Upper lobe of left lung (tissue), 6 donors: ENCODE data around the gene ATG7. TPM values are rescaled to one million over a fixed set of nuclear protein-coding genes. Genes with fewer than 3 reads are reported as not detected.
A peak's percentile ranks its signal among the peaks of the same experiment; 100 is the strongest.

Experiments used
- ATAC-seq, 2 donors: fragments of 200-7000 bp; cut with Tn5 transposase; one replicate each; pipeline ENCODE4 v1.9.1; 2022; ENCODE audit warnings: mild to moderate bottlenecking in 2 of 2, moderate library complexity in 2 of 2; ENCODE audit not compliant: low FRiP score in 2 of 2
- DNase-seq, 2 donors: peaks; one replicate each; pipeline ENCODE4 v3.0.0-alpha.2; 2019 to 2020
- H3K27ac ChIP-seq, 4 donors: fragments of 200-600 bp; sonication (generic); one replicate each; pipeline ENCODE4 v1.5.1; 2016 to 2019
- H3K27me3 ChIP-seq, 4 donors: fragments of 200-600 bp; sonication (generic); one replicate each; pipeline ENCODE4 v1.5.1; 2017 to 2019
- H3K36me3 ChIP-seq, 4 donors: fragments of 200-600 bp; sonication (generic); one replicate each; pipeline ENCODE4 v1.5.1; 2016 to 2019
- H3K4me1 ChIP-seq, 4 donors: fragments of 200-600 bp; sonication (generic); one replicate each; pipeline ENCODE4 v1.5.1; 2018 to 2019
- H3K4me3 ChIP-seq, 4 donors: fragments of 200-600 bp; sonication (generic); one replicate each; pipeline ENCODE4 v1.5.1; 2017 to 2019; ENCODE audit warnings: mild to moderate bottlenecking in 2 of 4, moderate library complexity in 1 of 4
- H3K9me3 ChIP-seq, 4 donors: fragments of 200-600 bp; sonication (generic); one replicate each; pipeline ENCODE4 v1.5.1; 2018 to 2019
- CTCF ChIP-seq, 6 experiments: fragments of 450-650 bp in 4 of 6; fragments of 200-600 bp in 2 of 6; sonication (generic) in 2 of 6; IDR thresholded peaks; one replicate each; pipeline ENCODE4 v1.5.1; 2016 to 2019; ENCODE audit warnings: antibody characterized with exemption in 6 of 6
- EP300 ChIP-seq, 4 donors: sonication (generic); formaldehyde crosslinking; IDR thresholded peaks; one replicate each; pipeline ENCODE4 v1.5.1; 2017; ENCODE audit warnings: antibody characterized with exemption in 4 of 4, control low read depth in 2 of 4
- POLR2A ChIP-seq, 4 donors: fragments of 450-650 bp; IDR thresholded peaks; one replicate each; pipeline ENCODE4 v1.5.1; 2016 to 2017; ENCODE audit warnings: antibody characterized with exemption in 4 of 4, mild to moderate bottlenecking in 2 of 4
- POLR2AphosphoS5 ChIP-seq, 2 donors: sonication (generic); formaldehyde crosslinking; IDR thresholded peaks; one replicate each; pipeline ENCODE4 v1.5.1; 2017; ENCODE audit warnings: antibody characterized with exemption in 2 of 2
- WGBS, 2 donors: methylation state at CpG; one replicate each; pipeline ENCODE4 v1.1.5; 2017 to 2018; 5-methylcytosine and 5-hydroxymethylcytosine counted together
- total RNA-seq, 6 donors: library from RNA; depleted of rRNA in 4 of 6; stranded (reverse); fragments of >200 nt in 4 of 6; gene quantifications; one replicate each; pipeline versions ENCODE4 v1.1.0 to v1.2.1, GENCODE V29; 2016 to 2021
- donor health status: DM: no; HTN: no; CAD: no; lungs with moderate emphysema.
- donor health status: DM: no; HTN: yes; CAD: no; lungs with severe emphysema.

Gene ATG7
- total RNA-seq, 6 donors from 2014 or later = 52.4 to 195 (median 74.1) TPM

GRCh38 chr3:11578169-11578568, 306.0 kb downstream of the ATG7 start:
- no peaks in the 10 kb centered on the region for H3K9me3 ChIP-seq
- H3K36me3 ChIP-seq = peaks cover 0 to 10% (median 0%) of the 10 kb centered on the region in 4 donors
- 85% methylated on average over 8 of the region's 8 CpGs for WGBS, 2 donors
- H3K27me3 ChIP-seq = no peaks in the 10 kb centered on the region
- no peak for DNase-seq
- no peak overlapping the region for H3K27ac ChIP-seq
- H3K4me3 ChIP-seq = no peak overlapping the region
- no peak for ATAC-seq
- peaks cover 23 to 29% (median 25%) of the 10 kb centered on the region in 4 donors for H3K4me1 ChIP-seq
- TF ChIP-seq CTCF (IDR thresholded peaks at IDR 0.05) (no peak), POLR2A (IDR thresholded peaks at IDR 0.05) (no peak), POLR2AphosphoS5 (IDR thresholded peaks at IDR 0.05) (no peak), EP300 (IDR thresholded peaks at IDR 0.05) (no peak)

GRCh38 chr3:11580645-11581044, 308.4 kb downstream of the ATG7 start:
- no peak for DNase-seq
- no peak for TF ChIP-seq EP300 (IDR thresholded peaks at IDR 0.05)
- no peak for TF ChIP-seq CTCF (IDR thresholded peaks at IDR 0.05)
- TF ChIP-seq POLR2A (IDR thresholded peaks at IDR 0.05) = no peak
- no peak for TF ChIP-seq POLR2AphosphoS5 (IDR thresholded peaks at IDR 0.05)
- Histone ChIP-seq H3K9me3 (no peaks in the 10 kb centered on the region), H3K27me3 (no peaks in the 10 kb centered on the region), H3K36me3 (no peaks in the 10 kb centered on the region), H3K4me3 (no peak overlapping the region), H3K4me1 (peaks cover 26 to 34% (median 31%) of the 10 kb centered on the region in 4 donors), H3K27ac (peak overlapping the region in 1 of 4 donors; percentile 45)
- 62 to 68% methylated on average over 2 of the region's 2 CpGs for WGBS, 2 donors
- ATAC-seq = no peak

- WGBS, 2 donors = 38% methylated on average over 16 of the region's 16 CpGs
- Histone ChIP-seq H3K27me3 (no peaks in the 10 kb centered on the region), H3K4me1 (peaks cover 26 to 35% (median 31%) of the 10 kb centered on the region in 4 donors), H3K36me3 (no peaks in the 10 kb centered on the region), H3K4me3 (peak overlapping the region in 3 of 4 donors; percentile 11 to 30 (median 23)), H3K9me3 (no peaks in the 10 kb centered on the region), H3K27ac (peak overlapping the region; percentile 24 to 68 (median 50))
- TF ChIP-seq CTCF (IDR thresholded peaks at IDR 0.05) (no peak), EP300 (IDR thresholded peaks at IDR 0.05) (no peak), POLR2A (IDR thresholded peaks at IDR 0.05) (no peak), POLR2AphosphoS5 (IDR thresholded peaks at IDR 0.05) (no peak)
- peak; percentile 25 to 46 for ATAC-seq
- DNase-seq = no peak
These were observed 309.3 kb downstream of the ATG7 start for GRCh38 chr3:11581237-11582190.

- H3K9me3 ChIP-seq = no peaks in the 10 kb centered on the region
- H3K36me3 ChIP-seq = no peaks in the 10 kb centered on the region
- H3K4me3 ChIP-seq = peak overlapping the region in 3 of 4 donors; percentile 11 to 30 (median 23)
- WGBS, 2 donors = 17 to 19% methylated on average over 13 of the region's 13 CpGs
- H3K27me3 ChIP-seq = no peaks in the 10 kb centered on the region
- H3K27ac ChIP-seq = peak overlapping the region; percentile 24 to 68 (median 50)
- peaks cover 26 to 37% (median 32%) of the 10 kb centered on the region in 4 donors for H3K4me1 ChIP-seq
- ATAC-seq (peak; percentile 69 to 89), DNase-seq (peak in 1 of 2 donors; percentile 50)
- TF ChIP-seq POLR2AphosphoS5 (IDR thresholded peaks at IDR 0.05) (no peak), EP300 (IDR thresholded peaks at IDR 0.05) (no peak), POLR2A (IDR thresholded peaks at IDR 0.05) (no peak), CTCF (IDR thresholded peaks at IDR 0.05) (no peak)
These were observed 310.2 kb downstream of the ATG7 start for GRCh38 chr3:11582191-11582968.
